Uterus (tissue), 2 donors: ENCODE results near the gene CAMK1G.

Experiments used
- POLR2A ChIP-seq, 2 donors: fragments of 450-650 bp; IDR thresholded peaks; one replicate each; pipeline ENCODE4 v1.6.1; 2016; ENCODE audit warnings: antibody characterized with exemption in 2 of 2, mild to moderate bottlenecking in 1 of 2, moderate library complexity in 1 of 2
- TF ChIP-seq, protein P1 (sequence below), 4 experiments: fragments of 200-600 bp in 2 of 4; fragments of 450-650 bp in 2 of 4; sonication (generic) in 2 of 4; IDR thresholded peaks; one replicate each; pipeline ENCODE4 v1.5.1; 2016 to 2019; ENCODE audit warnings: antibody characterized with exemption in 4 of 4, mild to moderate bottlenecking in 2 of 4, moderate library complexity in 1 of 4

DNA sequence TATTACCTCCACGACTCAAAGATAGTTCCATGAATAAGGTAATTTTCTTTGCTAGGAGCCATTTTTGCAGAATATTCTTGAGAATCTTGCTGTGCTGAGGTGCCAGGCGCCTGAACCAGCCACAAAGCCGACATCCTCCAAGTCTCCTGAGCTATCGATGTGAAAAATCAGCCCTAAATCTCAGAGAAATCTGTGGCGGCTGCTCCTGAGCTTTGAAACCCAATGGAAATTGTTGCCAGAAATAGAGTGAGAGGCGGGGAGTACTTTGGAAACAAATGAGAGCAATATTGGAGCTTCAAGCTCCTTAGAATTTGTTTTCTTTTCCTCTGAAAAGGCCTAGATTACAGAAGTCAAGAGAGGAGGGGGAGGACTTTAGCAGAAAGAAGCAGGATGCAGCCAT lies 6.3 kb downstream of the CAMK1G start:
- TF ChIP-seq, protein P1, sequence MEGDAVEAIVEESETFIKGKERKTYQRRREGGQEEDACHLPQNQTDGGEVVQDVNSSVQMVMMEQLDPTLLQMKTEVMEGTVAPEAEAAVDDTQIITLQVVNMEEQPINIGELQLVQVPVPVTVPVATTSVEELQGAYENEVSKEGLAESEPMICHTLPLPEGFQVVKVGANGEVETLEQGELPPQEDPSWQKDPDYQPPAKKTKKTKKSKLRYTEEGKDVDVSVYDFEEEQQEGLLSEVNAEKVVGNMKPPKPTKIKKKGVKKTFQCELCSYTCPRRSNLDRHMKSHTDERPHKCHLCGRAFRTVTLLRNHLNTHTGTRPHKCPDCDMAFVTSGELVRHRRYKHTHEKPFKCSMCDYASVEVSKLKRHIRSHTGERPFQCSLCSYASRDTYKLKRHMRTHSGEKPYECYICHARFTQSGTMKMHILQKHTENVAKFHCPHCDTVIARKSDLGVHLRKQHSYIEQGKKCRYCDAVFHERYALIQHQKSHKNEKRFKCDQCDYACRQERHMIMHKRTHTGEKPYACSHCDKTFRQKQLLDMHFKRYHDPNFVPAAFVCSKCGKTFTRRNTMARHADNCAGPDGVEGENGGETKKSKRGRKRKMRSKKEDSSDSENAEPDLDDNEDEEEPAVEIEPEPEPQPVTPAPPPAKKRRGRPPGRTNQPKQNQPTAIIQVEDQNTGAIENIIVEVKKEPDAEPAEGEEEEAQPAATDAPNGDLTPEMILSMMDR (IDR thresholded peaks at IDR 0.05) = no peak
- TF ChIP-seq POLR2A (IDR thresholded peaks at IDR 0.05) = no peak
